GM12872 (cell line): ENCODE results near the gene ADRA2B.

Source experiments
- CTCF ChIP-seq: IDR thresholded peaks from 3 replicates; pipeline ENCODE4 v1.5.1; 2011; ENCODE audit warnings: low read depth, mild to moderate bottlenecking, low read length, moderate library complexity; ENCODE audit not compliant: insufficient read depth

The ADRA2B gene

DNA sequence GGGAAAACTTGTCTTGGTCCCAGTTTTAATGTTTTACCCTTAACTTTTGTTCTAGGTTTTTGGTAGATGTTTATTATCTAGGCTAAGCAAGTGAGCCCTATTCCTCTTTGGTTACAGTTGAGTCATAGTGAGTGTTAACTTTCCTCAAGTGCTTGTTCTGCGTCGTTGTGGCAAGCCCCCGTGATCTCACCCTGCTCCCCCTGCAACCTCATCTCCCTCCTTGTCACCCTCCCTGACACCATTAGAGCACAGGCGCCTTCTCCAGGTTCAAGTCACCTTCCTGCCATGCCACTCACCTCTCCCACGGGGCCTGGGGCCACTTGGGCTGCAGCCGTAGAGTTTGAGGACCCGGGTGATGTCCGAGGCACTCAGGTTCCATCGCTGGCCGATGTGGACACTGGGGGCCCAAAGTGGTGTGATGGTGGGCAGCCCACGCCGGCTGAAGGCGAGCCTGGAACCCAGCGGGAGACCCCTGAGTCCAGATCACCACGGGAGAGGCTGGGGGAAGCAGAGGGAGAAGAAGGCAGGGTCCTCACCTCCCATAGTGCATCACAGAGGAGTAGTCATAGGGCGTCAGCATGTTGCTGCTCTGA lies 13.3 kb upstream of the ADRA2B start:
- TF ChIP-seq CTCF, result no peak

DNA sequence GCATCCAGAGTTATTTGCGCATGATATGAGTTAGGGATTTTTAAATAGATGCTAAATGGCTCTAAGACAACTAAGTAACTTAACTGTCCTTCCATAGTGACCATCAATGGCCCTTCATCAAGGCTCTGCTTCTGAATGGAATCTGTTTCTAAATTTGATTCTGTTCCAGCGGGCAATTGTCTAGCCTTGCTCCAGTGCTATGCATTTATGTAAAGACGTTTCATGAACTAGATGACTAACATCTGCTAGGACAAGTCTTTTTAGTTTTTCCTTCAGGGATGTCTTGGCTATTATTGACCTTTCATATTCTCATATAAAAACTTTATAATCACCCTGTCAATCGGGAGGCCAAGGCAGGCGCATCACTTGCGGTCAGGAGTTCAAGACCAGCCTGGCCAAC lies 12.1 kb upstream of the ADRA2B start:
- TF ChIP-seq CTCF, result no peak

DNA sequence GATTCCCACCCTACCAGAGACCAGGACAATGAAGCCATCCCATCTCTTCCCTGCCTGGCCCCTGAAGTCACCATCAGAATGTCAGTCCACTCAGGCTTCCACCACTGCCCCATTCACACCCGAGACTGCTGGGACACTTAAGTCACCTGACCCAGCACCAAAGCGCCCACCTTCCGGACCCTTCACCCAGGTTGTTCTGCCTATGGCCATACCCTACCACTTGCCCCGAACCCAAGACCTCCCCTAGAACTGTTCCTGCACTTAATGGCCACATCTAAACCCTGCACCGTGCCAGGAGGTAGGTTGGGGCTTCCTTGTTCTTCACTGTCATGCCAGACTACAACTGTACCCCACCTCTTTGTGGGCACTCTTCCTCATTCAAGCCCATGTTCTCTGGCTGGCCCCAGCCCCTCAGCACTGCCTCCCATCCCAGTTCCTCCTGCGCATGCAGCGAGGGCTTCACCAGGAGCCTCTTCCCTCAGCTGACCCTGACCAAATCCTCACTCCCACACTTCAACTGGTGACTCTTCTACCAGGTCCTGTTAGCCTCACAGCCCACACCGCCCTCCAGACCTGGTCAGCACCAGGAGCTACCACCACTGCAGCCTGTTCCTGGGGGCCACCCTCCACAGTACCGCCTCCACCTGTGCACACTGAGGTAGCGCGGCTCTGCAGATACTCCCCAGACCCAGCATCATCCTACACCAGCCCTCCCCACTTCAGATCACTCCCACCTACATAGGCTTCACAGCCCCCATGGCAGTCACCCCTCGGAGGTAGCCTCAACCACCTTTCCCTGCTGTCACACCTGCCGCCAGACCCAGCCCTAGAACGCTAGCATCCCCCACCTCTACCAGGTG lies 8.3 kb upstream of the ADRA2B start:
- TF ChIP-seq CTCF, result no peak

- TF ChIP-seq CTCF, result no peak
Measured at GRCh38 chr2:96123936-96124335, 7.6 kb upstream of the ADRA2B start.

DNA sequence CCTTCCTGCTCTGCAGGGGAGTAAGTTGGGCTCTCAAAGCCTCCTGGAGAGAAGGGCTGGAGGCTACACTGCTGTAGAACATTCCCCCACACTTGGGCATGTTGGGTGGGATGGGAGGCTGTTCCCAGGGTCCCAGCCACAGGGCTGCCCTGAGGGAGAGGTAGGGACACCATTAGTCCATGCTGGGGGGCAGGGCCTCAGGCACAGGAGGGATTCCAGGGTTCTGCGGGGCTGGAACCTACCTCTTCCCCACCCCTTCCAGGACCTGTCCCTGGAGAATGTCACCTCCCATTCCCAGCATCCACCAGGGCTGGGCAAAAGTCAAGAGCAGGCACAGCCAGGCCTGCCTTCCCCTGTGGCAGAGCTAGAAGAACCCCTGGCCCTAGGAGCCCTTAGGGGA lies 6.9 kb upstream of the ADRA2B start:
- no peak for TF ChIP-seq CTCF

- TF ChIP-seq CTCF, result no peak
Measured at GRCh38 chr2:96122391-96122790, 6.0 kb upstream of the ADRA2B start.

DNA sequence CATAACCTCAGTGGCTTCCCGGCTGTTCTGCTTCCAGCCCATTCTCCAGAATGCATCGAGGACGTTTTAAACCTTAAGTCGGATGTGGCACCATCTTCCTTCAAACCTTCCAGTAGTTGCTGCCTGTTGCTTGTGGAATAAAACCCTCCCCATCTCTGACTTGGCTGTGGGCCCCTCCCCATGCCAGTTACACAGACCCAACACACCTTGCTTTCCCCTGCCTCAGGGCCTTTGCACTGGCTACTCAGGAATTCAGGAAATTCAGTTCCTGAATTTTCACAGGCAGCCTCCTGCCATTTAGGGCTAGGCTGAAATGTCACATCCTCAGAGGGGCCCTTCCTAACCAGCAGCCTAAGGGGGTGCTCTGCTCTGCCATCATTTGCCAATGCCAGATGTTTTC lies 5.0 kb upstream of the ADRA2B start:
- TF ChIP-seq CTCF, result no peak
